ENCODE results near the gene IGSF9.
A peak's percentile ranks its signal among the peaks of the same experiment; 100 is the strongest.

Gene IGSF9

GRCh38 chr1:159938905-159939677 lies 6.3 kb downstream of the IGSF9 start:
- POLR2A ChIA-PET (ENCODE audit: low non-redundant PET) = no interaction called here
- CTCF ChIA-PET = interaction anchor here (0.8 to 2.6 kb wide), 5 partner anchors 9 to 137 kb away, joined by 3 to 20 read pairs (median 7); partner anchors contain the start of gene FCRL6
- H3K27ac ChIP-seq = peak overlapping the region; percentile 94
- DNase-seq (ENCODE audit: low spot score) = no peak
- no peak for TF ChIP-seq CTCF (conservative IDR thresholded peaks at IDR 0.05; ENCODE audit: low read depth)

- CTCF ChIA-PET = interaction anchor here (1.8 to 2.6 kb wide), 3 partner anchors 46 to 70 kb away, joined by 7 to 20 read pairs (median 7); no protein-coding TSS in a partner anchor
- peak overlapping the region; percentile 94 for H3K27ac ChIP-seq
- POLR2A ChIA-PET (ENCODE audit: low non-redundant PET) = no interaction called here
- no peak for TF ChIP-seq CTCF (conservative IDR thresholded peaks at IDR 0.05; ENCODE audit: low read depth)
- no peak for DNase-seq (ENCODE audit: low spot score)
Observed at GRCh38 chr1:159938211-159938852, 7.1 kb downstream of the IGSF9 start.

GRCh38 chr1:159937054-159937750 lies 8.2 kb downstream of the IGSF9 start:
- DNase-seq (ENCODE audit: low spot score) = no peak
- ChIA-PET POLR2A (ENCODE audit: low non-redundant PET) (no interaction called here), CTCF (interaction anchor here (0.6 to 5.6 kb wide), 5 partner anchors 43 to 73 kb away, joined by 3 to 85 read pairs (median 4); no protein-coding TSS in a partner anchor)
- TF ChIP-seq CTCF (conservative IDR thresholded peaks at IDR 0.05; ENCODE audit: low read depth) = no peak
- peak overlapping the region; percentile 94 for H3K27ac ChIP-seq

- CTCF ChIA-PET = interaction anchor here (0.5 to 5.6 kb wide), 10 partner anchors 9 to 274 kb away, joined by 3 to 85 read pairs (median 4); partner anchors contain the start of gene IGSF9
- TF ChIP-seq CTCF (conservative IDR thresholded peaks at IDR 0.05; ENCODE audit: low read depth) = peak; percentile 95
Observed at GRCh38 chr1:159936273-159936904, 9.0 kb downstream of the IGSF9 start.

GRCh38 chr1:159935719-159936272 lies 9.6 kb downstream of the IGSF9 start:
- POLR2A ChIA-PET (ENCODE audit: low non-redundant PET) = no interaction called here
- DNase-seq (ENCODE audit: low spot score) = no peak
- CTCF ChIA-PET = interaction anchor here (0.5 to 5.6 kb wide), 7 partner anchors 9 to 275 kb away, joined by 3 to 85 read pairs (median 4); partner anchors contain the start of gene IGSF9
- no peak for TF ChIP-seq CTCF (conservative IDR thresholded peaks at IDR 0.05; ENCODE audit: low read depth)
- peak overlapping the region; percentile 94 for H3K27ac ChIP-seq

More at GRCh38 chr1:159936273-159936904, 9.0 kb downstream of the IGSF9 start:
- DNase-seq (ENCODE audit: low spot score) = peak; percentile 78
- POLR2A ChIA-PET (ENCODE audit: low non-redundant PET) = no interaction called here
- H3K27ac ChIP-seq = peak overlapping the region; percentile 94

Data from RWPE1 (cell line).